Suppressor macrophage treated with lipopolysaccharide for 4 hours (primary cell): ENCODE data around the gene S100A16.
"Not testable (repeated sequence)": the region's sequence is repeated elsewhere in the genome, so short reads cannot be mapped to it uniquely, and the experiment has no call there.

Experiments
- DNase-seq: peaks from one replicate; pipeline ENCODE4 v3.0.0-alpha.2; 2020

S100A16 gene, protein sequence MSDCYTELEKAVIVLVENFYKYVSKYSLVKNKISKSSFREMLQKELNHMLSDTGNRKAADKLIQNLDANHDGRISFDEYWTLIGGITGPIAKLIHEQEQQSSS

DNA sequence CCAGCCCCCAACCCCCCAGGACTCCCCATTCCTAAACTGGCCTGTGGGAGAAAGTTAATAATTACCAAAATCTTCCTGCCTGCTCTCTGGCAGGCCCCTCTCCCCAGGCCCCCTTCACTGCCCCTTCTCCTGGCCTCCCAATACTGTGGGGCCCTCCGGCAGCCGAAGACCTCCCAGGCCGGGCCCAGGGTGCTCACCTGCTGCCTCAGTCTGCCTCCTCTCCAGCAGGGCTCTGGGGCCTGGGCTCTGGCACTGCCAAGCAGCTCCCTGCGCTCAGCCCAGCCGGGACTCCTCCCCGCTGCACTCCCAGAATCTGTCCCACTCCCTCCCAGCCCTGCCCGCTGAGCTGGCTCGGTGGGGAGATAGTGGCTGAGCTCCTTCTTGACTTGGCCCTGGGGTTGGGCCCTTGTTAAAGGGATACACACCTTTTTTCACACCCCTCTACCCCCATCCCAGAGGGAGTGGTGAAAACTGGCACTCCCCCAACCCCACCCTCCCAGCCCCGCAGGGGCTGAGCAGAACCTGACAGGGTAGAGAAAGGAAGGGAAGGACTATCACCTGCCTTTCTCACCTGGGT, at the start of gene S100A16:
Gene S100A16, minus strand, starts transcription at position 383 of the 577 bp plus-strand sequence. CDS start 4,986 bp downstream, outside the sequence.
- no peak for DNase-seq

DNA sequence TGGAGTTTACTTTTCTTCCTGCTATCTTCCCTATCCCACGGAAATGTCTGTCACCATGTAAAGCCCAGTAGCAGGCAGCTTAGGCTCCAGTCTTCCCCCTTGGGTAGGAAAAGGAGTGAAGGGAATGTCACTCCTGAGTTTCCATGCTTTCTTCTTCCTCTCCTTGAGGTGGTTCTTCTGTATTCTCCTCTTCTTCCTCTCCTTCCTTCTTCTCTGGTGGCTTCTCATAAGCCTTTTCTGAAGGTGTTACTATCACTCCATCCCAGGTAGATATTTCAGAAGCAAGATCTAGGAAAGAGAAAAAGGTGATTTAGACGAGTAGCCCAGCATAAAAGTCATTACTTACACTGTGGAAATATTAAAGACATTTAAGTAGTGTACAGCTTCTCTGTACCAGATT, 49.3 kb upstream of the S100A16 start:
- DNase-seq = no peak

DNA sequence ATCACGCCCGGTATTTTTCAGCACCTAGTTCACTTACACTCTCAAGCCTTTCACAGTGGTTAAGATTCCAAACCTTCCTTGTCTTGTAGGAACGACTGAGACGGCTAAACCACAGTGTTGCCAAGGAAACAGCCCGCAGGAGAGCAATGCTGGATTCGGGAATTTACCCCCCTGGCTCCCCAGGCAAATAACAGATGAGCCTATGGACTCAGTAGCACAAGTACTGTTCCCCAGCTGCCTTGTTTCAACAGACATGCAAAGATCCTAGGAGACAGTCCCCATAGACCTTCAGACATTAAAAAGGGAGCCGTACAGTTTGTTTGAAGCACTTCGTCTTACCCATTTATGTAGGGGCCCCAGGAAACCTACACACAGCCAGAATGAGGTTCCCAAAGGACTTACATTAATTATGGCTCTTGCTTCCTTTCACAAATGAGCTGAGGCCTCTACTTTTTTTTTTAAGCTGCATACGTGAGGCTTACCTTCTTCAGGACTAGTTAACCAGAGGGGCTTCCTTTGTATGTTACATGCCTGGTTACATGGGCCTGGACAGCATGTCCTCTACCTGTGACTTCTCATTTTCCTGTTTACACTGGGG, 48.3 kb upstream of the S100A16 start:
- no peak for DNase-seq

DNA sequence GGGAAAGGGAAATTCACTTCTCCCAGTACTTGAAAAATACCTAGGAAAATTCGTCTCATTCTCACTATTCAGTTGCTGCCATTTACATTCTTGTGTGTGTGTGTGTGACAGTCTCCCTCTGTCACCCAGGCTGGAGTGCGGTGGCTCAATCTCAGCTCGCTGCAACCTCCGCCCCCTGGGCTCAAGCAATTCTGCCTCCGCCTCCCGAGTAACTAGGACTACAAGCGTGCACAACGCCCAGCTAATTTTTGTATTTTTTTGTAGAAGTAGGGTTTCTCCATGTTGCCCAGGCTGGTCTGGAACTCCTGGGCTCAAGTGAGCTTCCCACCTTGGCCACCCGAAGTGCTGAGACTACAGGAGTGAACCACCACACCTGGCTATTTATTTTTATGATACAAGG, 46.7 kb upstream of the S100A16 start:
- DNase-seq = no peak

DNA sequence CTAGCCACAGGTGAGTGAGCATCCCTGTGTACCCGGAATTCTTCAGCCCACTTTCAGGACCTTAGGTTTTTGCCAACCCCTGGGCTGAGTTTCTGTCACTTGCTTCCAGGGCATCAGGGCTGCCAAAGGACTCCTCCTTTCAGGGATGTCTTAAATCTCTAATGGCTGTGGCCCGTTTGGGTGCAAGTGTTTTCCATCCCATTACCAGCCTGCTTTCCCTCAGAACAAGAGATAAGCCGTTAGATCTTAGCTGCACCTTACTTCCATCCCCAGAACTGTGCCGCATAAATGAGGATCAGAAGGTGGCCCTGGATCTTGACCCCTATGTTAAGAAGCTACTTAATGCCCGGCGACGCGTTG, 46.2 kb upstream of the S100A16 start:
- DNase-seq = no peak

DNA sequence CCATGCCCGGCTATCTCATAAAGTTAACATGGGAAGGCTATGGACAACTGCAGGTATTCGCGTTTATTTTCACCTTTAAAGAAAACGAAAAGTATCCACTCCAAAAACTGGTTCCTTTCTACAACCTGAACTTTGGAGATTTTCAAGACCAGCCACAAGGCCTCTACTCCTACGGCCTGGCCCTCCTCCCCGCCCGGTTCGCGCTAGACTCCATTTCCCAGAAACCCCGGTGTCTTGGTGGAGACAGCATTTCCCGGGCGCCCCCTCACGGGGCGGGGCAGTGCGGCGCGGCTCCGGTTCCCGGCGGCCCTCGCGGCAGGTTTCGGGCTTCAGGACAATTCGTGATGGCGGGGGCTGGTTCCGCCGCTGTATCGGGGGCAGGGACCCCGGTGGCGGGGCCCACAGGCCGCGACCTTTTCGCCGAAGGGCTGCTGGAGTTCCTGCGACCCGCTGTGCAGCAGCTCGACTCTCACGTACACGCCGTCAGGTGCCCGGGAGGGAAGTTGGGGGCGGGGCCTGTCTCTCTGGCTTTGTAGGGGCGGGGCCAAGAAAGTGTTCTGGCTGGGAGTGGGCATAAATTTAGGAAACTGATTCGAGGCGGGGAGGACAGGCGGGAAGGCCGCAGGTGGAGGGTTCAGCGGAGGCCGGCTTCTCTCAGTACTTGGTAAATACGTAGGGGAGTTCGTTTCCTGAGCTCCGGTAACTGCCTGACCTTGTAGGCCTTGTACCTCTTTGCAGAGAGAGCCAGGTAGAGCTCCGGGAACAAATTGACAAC, 45.6 kb upstream of the S100A16 start, which contains the start of gene SNAPIN:
Gene SNAPIN, plus strand, starts transcription at position 304 of the 775 bp plus-strand sequence. Its CDS starts 41 bp downstream, at position 345.
- DNase-seq = peak; percentile 95

DNA sequence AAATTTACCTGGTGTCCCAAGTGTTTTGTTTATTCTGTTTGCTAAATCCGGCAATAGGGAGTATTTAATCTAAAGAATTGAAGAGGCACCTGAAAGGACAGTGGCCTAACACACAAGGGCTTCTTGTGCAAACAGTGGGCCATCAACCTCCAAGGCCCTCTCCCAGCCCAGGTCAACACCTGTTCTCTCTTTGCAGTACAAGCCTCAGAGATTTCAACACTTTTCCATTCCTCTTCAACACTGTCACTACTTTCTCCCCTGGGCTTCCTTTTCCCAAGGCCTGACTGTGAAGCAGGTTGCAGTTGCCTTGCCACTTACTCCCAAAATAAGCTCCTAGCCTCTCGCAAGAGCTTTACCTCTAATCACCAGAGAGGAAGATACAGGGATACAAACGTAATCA, 42.4 kb upstream of the S100A16 start:
- DNase-seq = no peak

DNA sequence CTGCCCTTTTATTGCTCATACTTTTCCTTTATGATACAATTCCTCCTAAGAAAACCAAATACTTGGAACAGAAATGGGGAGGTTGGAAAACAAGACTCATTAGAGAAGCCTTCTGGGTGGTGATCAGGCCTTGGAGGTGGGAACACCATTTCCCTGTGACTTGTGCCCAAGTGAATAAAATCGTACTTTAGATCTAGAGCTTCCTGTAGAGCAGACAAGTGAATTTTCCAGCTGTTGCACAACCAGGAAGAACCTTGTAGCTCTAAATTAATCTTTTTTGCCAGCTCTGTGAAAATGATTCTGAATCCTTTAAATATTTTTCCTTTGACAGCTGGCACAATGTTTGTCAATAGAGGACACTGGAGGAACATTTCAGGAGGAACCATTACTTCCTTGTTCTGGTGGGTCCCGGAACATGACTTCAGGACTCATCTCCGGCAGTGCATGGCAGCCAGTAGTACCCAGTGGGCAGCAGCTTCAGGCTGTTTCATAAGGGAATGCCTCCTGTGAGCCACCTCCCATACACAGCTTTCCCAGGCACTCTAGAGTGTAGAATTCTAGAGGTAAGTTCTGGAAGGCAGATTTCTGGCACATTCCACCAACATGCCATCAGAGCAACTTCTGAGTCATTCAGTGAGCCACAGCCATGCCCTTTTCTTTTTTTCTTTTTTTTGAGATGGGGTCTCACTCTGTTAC, 40.0 kb upstream of the S100A16 start:
- DNase-seq = peak; percentile 67

DNA sequence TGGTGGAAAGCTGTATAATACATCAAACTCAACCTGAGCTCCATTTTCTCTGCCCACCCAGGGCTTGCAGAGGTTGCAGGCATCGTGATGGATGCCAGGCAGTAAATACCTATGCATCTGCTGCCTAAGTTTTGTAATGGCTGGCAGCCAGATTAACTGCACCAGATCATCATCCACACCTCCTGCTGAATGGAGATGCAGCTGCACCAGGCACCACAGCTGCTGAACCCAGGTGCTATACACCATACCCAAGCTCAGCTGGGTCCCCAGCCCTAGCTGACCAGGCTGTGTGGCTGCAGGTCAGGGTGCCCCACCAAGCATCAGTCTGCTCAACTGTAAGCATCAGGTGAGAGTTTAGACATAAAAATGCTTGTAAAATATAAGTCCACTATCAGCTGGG, 38.8 kb upstream of the S100A16 start:
- DNase-seq = no peak

DNA sequence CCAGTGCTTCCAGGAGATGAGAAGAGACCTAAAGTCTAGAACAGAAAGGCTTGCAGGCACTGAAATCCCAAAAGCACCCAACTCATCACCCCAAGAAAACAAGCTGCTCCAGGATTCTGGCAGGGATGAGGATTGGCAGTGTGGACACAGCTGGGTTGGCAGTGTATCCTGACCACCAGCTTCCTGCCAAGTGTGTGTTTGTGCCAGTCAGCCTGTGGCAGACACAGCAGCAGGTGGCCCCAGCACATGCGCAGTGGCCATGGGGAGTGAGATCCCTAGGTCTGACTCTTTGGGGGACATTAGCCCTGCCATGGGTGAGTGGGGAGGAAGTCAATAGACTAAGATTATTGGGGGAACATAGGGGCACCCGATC, 36.9 kb upstream of the S100A16 start:
- no peak for DNase-seq

DNA sequence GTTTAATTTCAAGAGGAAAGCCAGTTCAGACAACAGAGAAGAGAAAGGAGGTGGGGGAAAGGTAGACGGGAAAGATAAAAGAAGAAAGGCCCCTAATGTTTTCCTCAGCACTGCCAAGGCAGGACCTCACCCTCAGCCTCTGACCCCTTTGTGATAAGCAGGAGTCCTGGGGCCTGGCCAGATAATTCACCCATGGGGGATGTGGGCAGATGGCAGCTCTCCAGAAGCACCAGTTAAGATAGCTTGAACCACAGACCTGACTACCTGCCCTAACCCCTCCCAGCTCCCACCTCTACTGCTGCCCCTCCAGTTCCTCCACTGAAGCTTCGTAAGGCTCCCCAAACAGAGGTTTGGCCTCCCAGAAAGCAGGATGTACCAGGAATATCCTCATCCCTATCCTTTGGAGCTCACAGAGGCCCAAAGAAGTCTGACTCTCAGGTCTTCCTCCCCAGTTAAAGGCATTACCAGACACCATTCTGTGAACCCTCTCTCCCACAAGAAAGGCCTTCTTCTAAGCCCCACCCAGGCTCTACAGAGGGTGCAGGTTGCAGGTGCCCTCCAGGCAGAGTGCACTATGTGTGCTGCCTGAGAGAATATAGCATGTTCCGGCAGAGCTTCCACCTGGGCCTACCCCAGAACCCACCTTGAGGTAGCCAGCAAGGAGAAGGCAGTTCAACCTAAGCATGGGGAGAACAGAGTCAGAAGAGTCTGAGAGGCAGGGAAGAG, 36.4 kb upstream of the S100A16 start:
- no peak for DNase-seq

DNA sequence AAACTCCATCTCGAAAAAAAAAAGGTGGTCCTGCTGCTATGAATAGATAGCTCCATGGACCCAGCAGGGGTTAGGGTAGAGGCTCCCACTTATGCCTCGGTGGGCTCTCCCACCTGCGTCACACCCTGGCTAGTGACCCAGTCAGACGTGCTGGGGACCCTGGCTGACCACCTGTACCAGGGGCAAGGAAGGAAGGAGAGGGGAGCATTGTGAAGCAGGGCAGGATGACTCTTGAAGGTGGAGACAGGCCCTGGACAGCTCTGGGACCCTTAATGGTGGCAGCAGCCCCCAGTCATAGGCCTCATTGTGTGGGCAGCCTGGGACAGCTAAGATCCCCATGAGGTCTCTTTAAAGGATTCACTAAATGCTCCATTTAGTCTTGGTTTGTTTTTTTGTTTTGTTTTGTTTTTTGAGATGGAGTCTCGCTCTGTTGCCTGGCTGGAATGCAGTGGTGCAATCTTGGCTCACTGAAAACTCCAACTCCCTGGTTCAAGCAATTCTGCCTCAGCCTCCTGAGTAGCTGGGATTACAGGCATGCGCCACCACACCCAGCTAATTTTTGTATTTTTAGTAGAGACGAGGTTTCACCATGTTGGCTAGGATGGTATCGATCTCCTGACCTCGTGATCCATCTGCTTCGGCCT, 35.2 kb upstream of the S100A16 start:
- no peak for DNase-seq

DNA sequence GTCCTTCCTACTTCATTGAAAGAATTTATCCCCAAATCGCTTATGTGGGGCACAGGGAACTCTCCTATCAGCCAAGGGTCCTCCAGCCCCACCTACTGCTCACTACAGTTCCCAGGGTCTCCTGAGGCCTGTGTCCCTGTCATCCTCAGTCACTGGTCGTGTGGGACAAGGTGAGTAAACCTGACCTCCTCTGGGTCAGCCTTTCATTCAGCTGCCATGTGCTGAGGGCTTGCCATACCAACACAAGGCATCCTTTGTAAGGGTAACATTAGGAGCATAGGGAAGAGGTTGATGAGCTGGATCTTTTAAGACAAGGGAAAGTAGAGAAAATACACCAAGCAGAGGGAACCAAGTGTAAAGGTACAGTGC, 34.4 kb upstream of the S100A16 start:
- no peak for DNase-seq

DNA sequence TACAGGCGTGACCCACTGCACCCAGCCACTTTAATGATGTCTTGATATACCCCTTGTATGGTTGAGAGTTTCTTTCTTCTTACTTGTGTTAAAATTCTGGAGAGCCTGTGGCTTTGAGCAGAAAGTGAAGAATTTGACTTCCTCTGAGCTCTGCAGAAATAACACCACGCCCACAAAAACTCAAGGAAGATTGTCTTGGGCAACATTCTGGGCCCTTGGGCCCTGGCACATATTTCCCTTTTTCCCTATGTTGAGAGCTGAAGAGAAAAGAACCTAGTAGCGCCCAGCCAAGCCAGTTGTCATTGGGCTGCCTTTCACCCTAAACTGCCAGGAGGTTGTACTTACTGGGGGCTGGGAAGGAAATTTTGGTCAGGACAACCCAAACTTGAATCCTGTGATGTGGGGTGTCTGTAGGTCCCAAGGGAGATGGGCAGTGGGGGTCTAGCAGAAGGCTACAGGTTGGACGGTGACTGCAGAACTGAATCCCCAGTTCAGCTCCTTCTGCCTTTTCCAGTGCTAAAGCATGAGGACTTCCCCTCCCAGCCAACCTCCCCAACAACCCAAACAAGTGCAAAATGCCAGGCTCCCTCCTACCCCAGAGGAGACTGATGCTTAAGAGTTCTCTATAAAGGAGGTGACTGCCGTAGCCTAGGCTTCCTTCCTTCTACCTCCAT, 33.9 kb upstream of the S100A16 start:
- DNase-seq = peak; percentile 81

DNA sequence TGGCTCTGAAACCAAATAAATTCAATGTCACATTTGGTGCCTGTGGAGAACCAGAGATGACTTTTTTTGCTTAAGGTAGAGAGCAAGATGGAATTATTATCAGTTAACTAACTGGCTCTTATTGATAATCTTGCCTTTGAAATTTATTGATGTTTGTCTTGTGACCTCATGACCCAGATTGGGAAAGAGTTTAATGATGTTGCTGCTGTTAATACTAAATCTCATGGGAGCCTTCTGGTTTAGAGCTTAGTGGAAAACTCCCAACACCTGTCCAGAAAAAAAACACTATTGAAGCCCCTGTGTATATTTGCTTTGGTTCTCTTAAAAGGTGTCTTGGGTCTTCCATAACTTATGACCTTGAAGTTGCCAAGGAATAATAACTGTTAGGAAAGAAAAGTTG, 30.9 kb upstream of the S100A16 start:
- DNase-seq = no peak

DNA sequence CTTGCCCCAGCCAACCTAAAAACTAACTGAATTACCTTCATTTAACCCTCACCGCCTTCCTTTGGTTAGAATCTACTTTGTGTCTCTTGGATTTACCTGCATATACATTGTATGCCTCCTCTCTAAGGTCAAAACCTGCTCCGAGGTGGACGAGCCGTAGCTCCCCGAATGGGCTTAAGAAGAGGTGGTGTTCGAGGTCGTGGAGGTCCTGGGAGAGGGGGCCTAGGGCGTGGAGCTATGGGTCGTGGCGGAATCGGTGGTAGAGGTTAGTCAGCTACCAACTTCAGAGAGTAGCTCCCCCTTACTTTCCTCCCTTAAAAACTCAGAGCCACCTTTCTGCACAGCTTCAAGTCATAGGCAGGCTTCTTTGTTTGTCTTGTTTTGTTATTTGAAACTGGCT, 30.2 kb upstream of the S100A16 start:
- DNase-seq = no peak

DNA sequence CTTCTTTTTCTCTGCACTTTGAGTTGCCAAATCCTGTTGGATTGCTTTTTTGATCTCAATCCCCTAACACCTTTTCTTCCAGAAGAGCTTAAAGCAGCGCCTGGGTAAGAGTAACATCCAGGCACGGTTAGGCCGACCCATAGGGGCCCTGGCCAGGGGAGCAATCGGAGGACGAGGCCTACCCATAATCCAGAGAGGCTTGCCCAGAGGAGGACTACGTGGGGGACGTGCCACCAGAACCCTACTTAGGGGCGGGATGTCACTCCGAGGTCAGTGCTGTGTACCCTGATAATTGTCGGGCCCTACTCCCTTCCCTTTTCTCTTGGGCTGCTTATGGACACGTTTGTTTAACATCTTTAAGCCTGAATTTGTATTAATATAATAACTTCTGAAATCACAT, 29.2 kb upstream of the S100A16 start:
- no peak for DNase-seq

DNA sequence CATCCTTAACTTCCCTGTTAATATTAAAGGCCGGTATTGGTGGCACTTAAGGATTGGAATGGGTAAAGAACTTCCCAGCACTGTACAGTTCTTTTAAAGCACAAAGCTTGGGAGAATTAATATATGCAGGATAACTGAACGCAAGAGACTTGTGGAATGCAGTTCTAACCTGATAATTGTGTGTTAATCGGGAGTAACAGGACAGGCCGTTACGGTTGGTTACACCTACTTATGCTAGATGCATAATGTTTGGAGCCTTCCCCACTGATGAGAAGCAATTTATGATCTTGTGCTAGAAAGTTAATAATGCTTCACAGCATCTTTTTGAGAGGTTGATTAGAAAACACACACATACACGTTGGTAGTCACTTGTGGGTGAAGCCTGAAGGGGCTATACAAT, 27.9 kb upstream of the S100A16 start:
- no peak for DNase-seq

DNA sequence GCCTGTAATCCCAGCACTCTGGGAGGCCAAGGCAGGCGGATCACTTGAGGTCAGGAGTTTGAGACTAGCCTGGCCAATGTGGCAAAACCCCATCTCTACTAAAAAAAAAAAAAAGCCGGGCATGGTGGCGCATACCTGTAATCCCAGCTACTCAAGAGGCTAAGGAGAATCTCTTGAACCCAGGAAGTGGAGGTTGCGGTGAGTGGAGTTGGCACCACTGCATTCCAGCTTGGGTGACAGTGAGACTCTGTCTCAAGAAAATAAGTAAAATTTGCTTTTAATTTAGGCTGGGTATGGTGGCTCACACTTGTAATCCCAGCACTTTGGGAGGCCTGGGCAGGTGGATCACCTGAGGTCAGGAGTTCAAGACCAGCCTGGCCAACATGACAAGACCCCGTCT, 27.3 kb upstream of the S100A16 start:
- DNase-seq = not testable (repeated sequence)

DNA sequence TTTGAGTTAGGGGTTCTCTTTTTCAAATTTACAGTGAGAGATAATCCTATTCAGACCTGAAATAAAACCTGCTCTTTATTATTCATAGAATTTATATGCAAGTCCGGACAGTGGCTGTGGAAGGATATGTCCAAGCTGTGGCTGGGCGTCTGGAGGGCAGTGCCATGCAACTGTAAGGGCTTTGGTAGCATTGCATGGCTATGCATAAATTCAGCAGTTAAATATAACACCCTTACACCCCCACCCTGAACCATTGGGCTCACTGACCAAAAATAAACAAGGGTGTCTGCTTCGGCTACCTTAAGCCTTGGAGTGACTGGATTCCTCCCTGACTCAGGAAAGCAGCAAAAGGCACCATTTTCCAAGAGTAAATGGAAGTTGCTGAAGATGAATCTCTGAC, 26.3 kb upstream of the S100A16 start:
- no peak for DNase-seq

DNA sequence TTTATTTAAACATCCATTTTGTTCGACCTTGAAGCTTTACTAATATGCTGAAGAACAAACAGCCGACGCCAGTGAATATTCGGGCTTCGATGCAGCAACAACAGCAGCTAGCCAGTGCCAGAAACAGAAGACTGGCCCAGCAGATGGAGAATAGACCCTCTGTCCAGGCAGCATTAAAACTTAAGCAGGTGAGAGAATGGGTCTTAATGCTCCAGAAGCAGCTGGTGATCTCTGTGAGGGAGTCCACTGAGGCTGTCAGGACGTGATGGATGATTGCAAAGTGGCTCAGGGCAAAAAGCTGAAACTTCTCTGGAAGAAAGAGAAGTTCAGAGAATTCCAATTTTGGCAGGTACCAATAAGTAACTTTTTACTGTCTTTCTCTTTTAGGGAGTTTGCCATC, 25.3 kb upstream of the S100A16 start:
- DNase-seq = no peak

DNA sequence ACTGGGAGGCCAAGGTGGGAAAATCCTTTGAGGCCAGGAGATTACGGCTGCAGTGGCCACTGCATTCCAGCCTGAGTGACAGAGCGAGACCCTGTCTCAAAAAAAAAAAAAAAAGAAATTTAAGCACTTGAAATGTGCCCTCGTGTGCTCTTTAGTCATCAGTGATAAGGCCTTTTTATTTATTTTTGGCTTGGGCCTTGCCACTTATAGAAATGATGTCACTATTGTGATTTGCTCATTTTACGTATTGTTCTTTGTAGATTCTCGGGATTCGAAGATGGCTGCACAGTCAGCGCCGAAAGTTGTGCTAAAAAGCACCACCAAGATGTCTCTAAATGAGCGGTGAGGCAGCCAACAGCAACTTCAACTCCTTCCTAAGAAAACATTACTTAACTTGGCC, 23.4 kb upstream of the S100A16 start:
- no peak for DNase-seq
